Left ventricle myocardium inferior (tissue), 1 donor: ENCODE data around the gene HDAC9. TPM values are rescaled to one million over a fixed set of nuclear protein-coding genes. Genes with fewer than 3 reads are reported as not detected.

Experiments used
- DNase-seq: peaks from one replicate; pipeline ENCODE4 v3.0.0-alpha.2; 2020
- H3K27ac ChIP-seq: fragments of 200-600 bp; replicated peaks from 2 replicates; pipeline ENCODE4 v1.8.0; 2021
- H3K27me3 ChIP-seq: fragments of 200-600 bp; 2 replicates; pipeline ENCODE4 v1.8.0; 2021; ENCODE audit warnings: low read depth
- H3K36me3 ChIP-seq: fragments of 200-600 bp; 2 replicates; pipeline ENCODE4 v1.8.0; 2021
- H3K4me1 ChIP-seq: fragments of 200-600 bp; 2 replicates; pipeline ENCODE4 v1.8.0; 2021
- H3K4me3 ChIP-seq: fragments of 200-600 bp; 2 replicates; pipeline ENCODE4 v1.8.0; 2021; ENCODE audit warnings: mild to moderate bottlenecking, moderate library complexity
- H3K9me3 ChIP-seq: fragments of 200-600 bp; replicated peaks from 2 replicates; pipeline ENCODE4 v1.8.0; 2021
- CTCF ChIP-seq: fragments of 200-600 bp; IDR thresholded peaks from 2 replicates; pipeline ENCODE4 v1.8.0; 2021; ENCODE audit warnings: antibody characterized with exemption, mild to moderate bottlenecking, borderline replicate concordance
- intact Hi-C: fragments of 100-400 bp; cut with micrococcal nuclease; formaldehyde crosslinking; loops from one replicate; pipeline ENCODE4 v1.11.0; 2022
- total RNA-seq: library from RNA; stranded (reverse); fragmentation: NEBNext Ultra II Directional; extraction: Animal tissue kit (Norgen Biotek cat#: 25700); gene quantifications from one replicate; pipeline ENCODE4 v1.2.1, GENCODE V29; 2021
- donor health status: DM: no; HTN: yes; CAD: no; lungs with severe emphysema.

HDAC9 gene
- total RNA-seq, 1 donor from 2014 or later = 39.6 TPM

- no peak for TF ChIP-seq CTCF
- Histone ChIP-seq H3K27me3 (no peaks in the 10 kb centered on the region), H3K36me3 (no peaks in the 10 kb centered on the region), H3K4me1 (no peaks in the 10 kb centered on the region), H3K27ac (no peak overlapping the region), H3K4me3 (no peak overlapping the region), H3K9me3 (no peaks in the 10 kb centered on the region)
- intact Hi-C loops = no loop called here
- no peak for DNase-seq
Measured at GRCh38 chr7:18846765-18847215, 351.2 kb downstream of the HDAC9 start.

- intact Hi-C loops = no loop called here
- H3K27me3 ChIP-seq = no peaks in the 10 kb centered on the region
- no peaks in the 10 kb centered on the region for H3K9me3 ChIP-seq
- TF ChIP-seq CTCF = no peak
- DNase-seq = no peak
- H3K27ac ChIP-seq = no peak overlapping the region
- no peaks in the 10 kb centered on the region for H3K36me3 ChIP-seq
- H3K4me1 ChIP-seq = no peaks in the 10 kb centered on the region
- H3K4me3 ChIP-seq = no peak overlapping the region
Measured at GRCh38 chr7:18849130-18849529, 353.6 kb downstream of the HDAC9 start.

GRCh38 chr7:18855796-18856195, 360.2 kb downstream of the HDAC9 start:
- Histone ChIP-seq H3K36me3 (no peaks in the 10 kb centered on the region), H3K27ac (no peak overlapping the region), H3K9me3 (no peaks in the 10 kb centered on the region), H3K27me3 (no peaks in the 10 kb centered on the region), H3K4me1 (no peaks in the 10 kb centered on the region), H3K4me3 (no peak overlapping the region)
- no peak for DNase-seq
- no peak for TF ChIP-seq CTCF
- intact Hi-C loops = no loop called here

- intact Hi-C loops = no loop called here
- H3K9me3 ChIP-seq = no peaks in the 10 kb centered on the region
- no peaks in the 10 kb centered on the region for H3K27me3 ChIP-seq
- H3K4me1 ChIP-seq = no peaks in the 10 kb centered on the region
- TF ChIP-seq CTCF = no peak
- no peak overlapping the region for H3K4me3 ChIP-seq
- no peak overlapping the region for H3K27ac ChIP-seq
- no peaks in the 10 kb centered on the region for H3K36me3 ChIP-seq
- no peak for DNase-seq
Measured at GRCh38 chr7:18858232-18858631, 362.7 kb downstream of the HDAC9 start.

- Histone ChIP-seq H3K27me3 (no peaks in the 10 kb centered on the region), H3K4me1 (no peaks in the 10 kb centered on the region), H3K36me3 (no peaks in the 10 kb centered on the region), H3K4me3 (no peak overlapping the region), H3K9me3 (no peaks in the 10 kb centered on the region), H3K27ac (no peak overlapping the region)
- intact Hi-C loops = no loop called here
- DNase-seq = no peak
- no peak for TF ChIP-seq CTCF
Measured at GRCh38 chr7:18859318-18859717, 363.8 kb downstream of the HDAC9 start.

GRCh38 chr7:18860221-18860620, 364.7 kb downstream of the HDAC9 start:
- no peak for TF ChIP-seq CTCF
- Histone ChIP-seq H3K27me3 (no peaks in the 10 kb centered on the region), H3K4me1 (no peaks in the 10 kb centered on the region), H3K36me3 (no peaks in the 10 kb centered on the region), H3K4me3 (no peak overlapping the region), H3K27ac (no peak overlapping the region), H3K9me3 (no peaks in the 10 kb centered on the region)
- intact Hi-C loops = no loop called here
- no peak for DNase-seq
